Measurements from ENCODE around the gene KCNK4.
"Not testable (repeated sequence)": the region's sequence is repeated elsewhere in the genome, so short reads cannot be mapped to it uniquely, and the experiment has no call there.

Gene KCNK4

DNA sequence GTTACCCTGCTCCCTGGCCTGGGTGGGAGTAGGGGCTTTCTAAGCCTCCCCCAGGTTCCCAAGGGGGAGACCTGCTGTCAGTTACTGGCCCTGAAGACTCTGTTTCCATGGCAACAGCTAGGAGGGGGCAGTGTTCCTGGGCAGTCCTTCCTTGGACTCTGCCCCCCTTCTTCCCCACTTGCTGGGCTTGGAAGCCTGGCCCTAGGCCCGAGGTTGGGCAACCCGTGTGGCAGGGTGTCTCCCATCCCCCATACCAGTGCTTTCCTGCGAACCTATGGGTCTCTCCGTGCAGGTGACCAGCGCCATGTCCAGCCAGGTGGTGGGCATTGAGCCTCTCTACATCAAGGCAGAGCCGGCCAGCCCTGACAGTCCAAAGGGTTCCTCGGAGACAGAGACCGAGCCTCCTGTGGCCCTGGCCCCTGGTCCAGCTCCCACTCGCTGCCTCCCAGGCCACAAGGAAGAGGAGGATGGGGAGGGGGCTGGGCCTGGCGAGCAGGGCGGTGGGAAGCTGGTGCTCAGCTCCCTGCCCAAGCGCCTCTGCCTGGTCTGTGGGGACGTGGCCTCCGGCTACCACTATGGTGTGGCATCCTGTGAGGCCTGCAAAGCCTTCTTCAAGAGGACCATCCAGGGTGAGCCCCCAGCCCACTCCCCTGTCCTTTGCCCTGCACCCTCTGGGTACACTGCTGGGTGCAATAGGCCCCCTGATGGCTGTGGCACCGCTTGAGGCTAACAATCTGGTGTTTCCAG, 15.9 kb downstream of the KCNK4 start:
- DNase-seq (ENCODE audit: low read depth in 2 of 2) = no peak

GRCh38 chr11:64307795-64308194, 16.7 kb downstream of the KCNK4 start:
- not testable (repeated sequence) for DNase-seq (ENCODE audit: low read depth in 2 of 2)

GRCh38 chr11:64312947-64313346, 21.8 kb downstream of the KCNK4 start:
- no peak for DNase-seq (ENCODE audit: low read depth in 2 of 2)

- no peak for DNase-seq (ENCODE audit: low read depth in 2 of 2)
Observed at GRCh38 chr11:64313491-64314145, 22.5 kb downstream of the KCNK4 start.

DNA sequence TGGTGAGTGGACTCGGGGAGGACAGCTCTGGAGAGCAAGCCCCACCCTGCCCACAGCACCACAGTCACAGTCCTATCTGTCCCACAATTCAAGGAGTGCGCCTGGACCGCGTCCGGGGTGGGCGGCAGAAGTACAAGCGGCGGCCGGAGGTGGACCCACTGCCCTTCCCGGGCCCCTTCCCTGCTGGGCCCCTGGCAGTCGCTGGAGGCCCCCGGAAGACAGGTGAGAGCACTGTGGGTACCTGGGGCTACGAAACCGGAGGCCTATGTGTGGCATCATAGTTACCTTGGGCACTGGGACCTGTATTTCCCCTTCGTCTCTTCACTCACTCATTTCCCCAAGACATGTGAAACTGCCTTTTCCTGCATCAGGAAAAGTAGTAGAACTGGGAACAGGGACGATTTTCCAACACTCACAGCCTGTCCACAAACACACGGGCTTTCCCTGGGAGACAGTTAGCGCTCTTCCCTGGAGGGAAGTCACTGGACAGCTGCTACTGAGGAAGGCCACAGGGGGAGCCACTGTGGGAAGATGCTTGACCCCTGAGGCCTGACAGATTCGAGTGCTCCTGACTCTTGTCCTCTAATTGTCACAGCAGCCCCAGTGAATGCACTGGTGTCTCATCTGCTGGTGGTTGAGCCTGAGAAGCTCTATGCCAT, 23.2 kb downstream of the KCNK4 start:
- DNase-seq (ENCODE audit: low read depth in 2 of 2) = no peak

GRCh38 chr11:64314805-64315561, 23.9 kb downstream of the KCNK4 start:
- DNase-seq (ENCODE audit: low read depth in 2 of 2) = no peak

DNA sequence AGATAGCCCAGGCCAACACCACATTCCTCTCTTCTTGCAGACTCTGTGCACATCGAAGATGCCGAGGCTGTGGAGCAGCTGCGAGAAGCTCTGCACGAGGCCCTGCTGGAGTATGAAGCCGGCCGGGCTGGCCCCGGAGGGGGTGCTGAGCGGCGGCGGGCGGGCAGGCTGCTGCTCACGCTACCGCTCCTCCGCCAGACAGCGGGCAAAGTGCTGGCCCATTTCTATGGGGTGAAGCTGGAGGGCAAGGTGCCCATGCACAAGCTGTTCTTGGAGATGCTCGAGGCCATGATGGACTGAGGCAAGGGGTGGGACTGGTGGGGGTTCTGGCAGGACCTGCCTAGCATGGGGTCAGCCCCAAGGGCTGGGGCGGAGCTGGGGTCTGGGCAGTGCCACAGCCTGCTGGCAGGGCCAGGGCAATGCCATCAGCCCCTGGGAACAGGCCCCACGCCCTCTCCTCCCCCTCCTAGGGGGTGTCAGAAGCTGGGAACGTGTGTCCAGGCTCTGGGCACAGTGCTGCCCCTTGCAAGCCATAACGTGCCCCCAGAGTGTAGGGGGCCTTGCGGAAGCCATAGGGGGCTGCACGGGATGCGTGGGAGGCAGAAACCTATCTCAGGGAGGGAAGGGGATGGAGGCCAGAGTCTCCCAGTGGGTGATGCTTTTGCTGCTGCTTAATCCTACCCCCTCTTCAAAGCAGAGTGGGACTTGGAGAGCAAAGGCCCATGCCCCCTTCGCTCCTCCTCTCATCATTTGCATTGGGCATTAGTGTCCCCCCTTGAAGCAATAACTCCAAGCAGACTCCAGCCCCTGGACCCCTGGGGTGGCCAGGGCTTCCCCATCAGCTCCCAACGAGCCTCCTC, 24.8 kb downstream of the KCNK4 start:
- DNase-seq (ENCODE audit: low read depth in 2 of 2) = not testable (repeated sequence)

- no peak for DNase-seq (ENCODE audit: low read depth in 2 of 2)
Observed at GRCh38 chr11:64316672-64317324, 25.7 kb downstream of the KCNK4 start.

DNA sequence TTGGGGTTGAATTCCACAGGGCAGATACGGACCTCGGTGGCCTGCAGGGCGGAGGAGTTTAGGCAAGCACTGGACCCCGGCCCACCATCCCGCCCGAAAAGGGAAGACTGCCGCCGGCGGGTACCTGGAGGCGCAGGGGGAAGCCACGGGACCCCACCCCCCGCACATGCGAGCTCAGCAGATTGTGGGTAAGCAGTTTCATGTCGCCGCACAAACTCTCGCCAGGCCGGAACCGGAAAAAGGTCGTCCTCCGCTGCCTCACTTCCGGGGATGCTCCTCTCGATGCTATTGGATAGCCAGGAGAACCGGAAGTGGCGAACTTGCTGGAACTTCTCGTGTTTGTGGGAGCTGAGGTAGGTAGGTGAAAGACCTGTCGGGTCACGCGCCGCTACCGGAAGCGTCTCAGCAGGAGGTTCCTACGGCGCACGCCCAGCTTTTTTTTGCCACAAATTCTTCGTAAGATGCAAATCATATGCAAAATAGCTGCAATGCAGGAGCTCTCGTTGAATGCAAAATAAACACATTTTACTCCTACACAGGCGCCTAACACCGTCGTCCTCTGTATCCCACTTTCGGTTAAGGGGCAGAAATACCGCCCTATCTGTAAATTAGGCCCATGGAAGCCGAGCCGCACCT, 26.3 kb downstream of the KCNK4 start, which contains the start of gene TRMT112:
Gene TRMT112 (minus strand): TSS at position 235 of the 636 bp plus-strand sequence. CDS start 33 bp downstream, at position 202.
- peak; percentile 82 to 91 for DNase-seq (ENCODE audit: low read depth in 2 of 2)

GRCh38 chr11:64317961-64318765, 27.1 kb downstream of the KCNK4 start, which contains the start of gene PRDX5:
Gene PRDX5 (plus strand): TSS chr11:64318121. CDS start chr11:64318216, 95 bp downstream.
- peak; percentile 88 to 89 for DNase-seq (ENCODE audit: low read depth in 2 of 2)

DNA sequence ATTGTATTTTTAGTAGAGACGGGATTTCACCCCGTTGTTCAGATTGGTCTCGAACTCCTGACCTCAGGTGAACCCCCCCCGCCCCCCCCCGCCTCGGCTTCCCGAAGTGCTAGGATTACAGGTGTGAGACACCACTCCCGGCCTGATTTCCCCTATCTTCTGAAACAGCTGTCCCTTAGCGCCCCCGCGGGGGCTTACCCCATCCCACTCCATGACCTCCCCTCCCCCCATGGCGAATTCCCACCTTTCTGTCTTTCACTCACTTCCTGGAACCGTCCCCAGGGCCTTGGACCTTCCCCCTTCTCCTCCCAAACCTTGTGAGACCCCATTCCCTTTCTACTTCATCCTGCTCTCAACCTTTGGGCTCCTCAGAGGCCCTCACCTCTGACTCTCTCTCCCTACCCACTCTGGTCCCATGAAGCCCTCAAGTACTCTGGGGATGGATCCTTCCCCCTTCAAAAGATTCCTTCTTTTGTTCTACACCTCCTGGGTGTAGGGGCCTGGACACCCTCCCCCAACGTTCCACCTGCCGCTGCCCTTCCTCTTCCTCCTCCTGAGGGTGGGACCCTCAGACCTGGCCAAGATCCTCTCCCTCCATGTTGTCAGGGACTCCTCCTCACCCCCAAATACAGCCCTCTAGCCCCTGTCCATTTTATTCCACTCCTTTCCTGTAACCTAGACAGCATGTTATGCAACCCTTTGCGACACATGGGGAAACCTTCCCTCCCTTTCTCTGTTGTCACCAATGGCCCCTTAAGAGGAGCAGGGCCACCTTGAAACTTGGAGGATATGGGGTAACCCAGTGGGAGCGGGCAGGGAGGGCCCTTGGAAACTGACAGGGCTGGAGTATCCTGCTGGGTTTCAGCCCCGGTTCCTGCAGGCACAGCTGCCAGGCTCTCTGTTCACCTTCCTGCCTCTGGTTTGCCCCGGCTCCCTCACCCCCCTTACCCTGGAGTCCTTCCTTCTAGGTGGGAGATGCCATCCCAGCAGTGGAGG, 28.0 kb downstream of the KCNK4 start:
- no peak for DNase-seq (ENCODE audit: low read depth in 2 of 2)

- DNase-seq (ENCODE audit: low read depth in 2 of 2) = no peak
Observed at GRCh38 chr11:64320556-64320955, 29.5 kb downstream of the KCNK4 start.

DNA sequence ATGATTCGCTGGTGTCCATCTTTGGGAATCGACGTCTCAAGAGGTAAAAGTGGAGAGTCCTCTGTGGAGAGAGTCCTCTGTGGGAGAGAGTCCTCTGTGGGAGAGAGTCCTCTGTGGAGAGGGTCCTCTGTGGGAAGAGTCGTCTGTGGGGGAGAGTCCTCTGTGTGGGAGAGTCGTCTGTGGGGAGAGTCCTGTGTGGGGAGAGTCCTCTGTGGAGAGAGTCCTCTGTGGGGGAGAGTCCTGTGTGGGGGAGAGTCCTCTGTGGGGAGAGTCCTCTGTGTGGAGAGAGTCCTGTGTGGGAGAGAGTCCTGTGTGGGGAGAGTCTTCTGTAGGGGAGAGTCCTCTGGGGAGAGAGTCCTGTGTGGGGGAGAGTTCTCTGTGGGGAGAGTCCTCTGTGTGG, 29.9 kb downstream of the KCNK4 start:
- no peak for DNase-seq (ENCODE audit: low read depth in 2 of 2)

- DNase-seq (ENCODE audit: low read depth in 2 of 2) = no peak
Observed at GRCh38 chr11:64321533-64321932, 30.4 kb downstream of the KCNK4 start.

GRCh38 chr11:64322925-64323260, 31.8 kb downstream of the KCNK4 start:
- DNase-seq (ENCODE audit: low read depth in 2 of 2) = no peak

- no peak for DNase-seq (ENCODE audit: low read depth in 2 of 2)
Observed at GRCh38 chr11:64323373-64323772, 32.3 kb downstream of the KCNK4 start.

GRCh38 chr11:64323984-64324383, 32.9 kb downstream of the KCNK4 start:
- DNase-seq (ENCODE audit: low read depth in 2 of 2) = not testable (repeated sequence)
